ENCODE measurements around the gene PPP1R9A. TPM values are rescaled to one million over a fixed set of nuclear protein-coding genes. Genes with fewer than 3 reads are reported as not detected.

Gene PPP1R9A
- total RNA-seq, 1 donor from 2014 or later = 57.2 TPM

- TF ChIP-seq CTCF (IDR thresholded peaks at IDR 0.05; ENCODE audit: unreplicated experiment) = no peak
- Mint-ChIP-seq H3K4me3 (ENCODE audit: low read depth) (no peak overlapping the region), H3K27ac (no peak overlapping the region), H3K4me1 (ENCODE audit: low read depth) (peaks cover 23% of the 10 kb centered on the region), H3K27me3 (no peaks in the 10 kb centered on the region), H3K9me3 (ENCODE audit: low read depth) (no peaks in the 10 kb centered on the region), H3K36me3 (ENCODE audit: insufficient read depth) (peaks cover 2% of the 10 kb centered on the region)
- no peak for DNase-seq (ENCODE audit: low spot score, unreplicated experiment)
Observed at GRCh38 chr7:95046494-95047240, 139.3 kb downstream of the PPP1R9A start.

GRCh38 chr7:95047291-95047690 lies 139.9 kb downstream of the PPP1R9A start:
- peaks cover 2% of the 10 kb centered on the region for H3K36me3 Mint-ChIP-seq (ENCODE audit: insufficient read depth)
- H3K4me3 Mint-ChIP-seq (ENCODE audit: low read depth) = no peak overlapping the region
- H3K27me3 Mint-ChIP-seq = no peaks in the 10 kb centered on the region
- no peaks in the 10 kb centered on the region for H3K9me3 Mint-ChIP-seq (ENCODE audit: low read depth)
- H3K27ac Mint-ChIP-seq = no peak overlapping the region
- peaks cover 23% of the 10 kb centered on the region for H3K4me1 Mint-ChIP-seq (ENCODE audit: low read depth)
- no peak for TF ChIP-seq CTCF (IDR thresholded peaks at IDR 0.05; ENCODE audit: unreplicated experiment)
- no peak for DNase-seq (ENCODE audit: low spot score, unreplicated experiment)

GRCh38 chr7:95052566-95053094 lies 145.2 kb downstream of the PPP1R9A start:
- Mint-ChIP-seq H3K27ac (no peak overlapping the region), H3K9me3 (ENCODE audit: low read depth) (no peaks in the 10 kb centered on the region), H3K4me3 (ENCODE audit: low read depth) (no peak overlapping the region), H3K27me3 (no peaks in the 10 kb centered on the region), H3K36me3 (ENCODE audit: insufficient read depth) (no peaks in the 10 kb centered on the region), H3K4me1 (ENCODE audit: low read depth) (peaks cover 15% of the 10 kb centered on the region)
- DNase-seq (ENCODE audit: low spot score, unreplicated experiment) = no peak
- no peak for TF ChIP-seq CTCF (IDR thresholded peaks at IDR 0.05; ENCODE audit: unreplicated experiment)

- no peaks in the 10 kb centered on the region for H3K36me3 Mint-ChIP-seq (ENCODE audit: insufficient read depth)
- no peak overlapping the region for H3K4me3 Mint-ChIP-seq (ENCODE audit: low read depth)
- H3K27me3 Mint-ChIP-seq = no peaks in the 10 kb centered on the region
- H3K9me3 Mint-ChIP-seq (ENCODE audit: low read depth) = no peaks in the 10 kb centered on the region
- no peak for TF ChIP-seq CTCF (IDR thresholded peaks at IDR 0.05; ENCODE audit: unreplicated experiment)
- H3K27ac Mint-ChIP-seq = no peak overlapping the region
- DNase-seq (ENCODE audit: low spot score, unreplicated experiment) = no peak
- peaks cover 15% of the 10 kb centered on the region for H3K4me1 Mint-ChIP-seq (ENCODE audit: low read depth)
Observed at GRCh38 chr7:95054386-95054785, 147.0 kb downstream of the PPP1R9A start.

- no peaks in the 10 kb centered on the region for H3K9me3 Mint-ChIP-seq (ENCODE audit: low read depth)
- no peak overlapping the region for H3K27ac Mint-ChIP-seq
- H3K4me1 Mint-ChIP-seq (ENCODE audit: low read depth) = peaks cover 15% of the 10 kb centered on the region
- no peak for DNase-seq (ENCODE audit: low spot score, unreplicated experiment)
- H3K4me3 Mint-ChIP-seq (ENCODE audit: low read depth) = no peak overlapping the region
- TF ChIP-seq CTCF (IDR thresholded peaks at IDR 0.05; ENCODE audit: unreplicated experiment) = no peak
- peaks cover 2% of the 10 kb centered on the region for H3K36me3 Mint-ChIP-seq (ENCODE audit: insufficient read depth)
- no peaks in the 10 kb centered on the region for H3K27me3 Mint-ChIP-seq
Observed at GRCh38 chr7:95055295-95055694, 147.9 kb downstream of the PPP1R9A start.

Data from progenitor cell of endocrine pancreas (in vitro differentiated cells).